ENCODE results near the gene NRG2. TPM values are rescaled to one million over a fixed set of nuclear protein-coding genes. Genes with fewer than 3 reads are reported as not detected.

NRG2 gene
- 0.69 and 1.1 TPM in 2 replicates for total RNA-seq

DNA sequence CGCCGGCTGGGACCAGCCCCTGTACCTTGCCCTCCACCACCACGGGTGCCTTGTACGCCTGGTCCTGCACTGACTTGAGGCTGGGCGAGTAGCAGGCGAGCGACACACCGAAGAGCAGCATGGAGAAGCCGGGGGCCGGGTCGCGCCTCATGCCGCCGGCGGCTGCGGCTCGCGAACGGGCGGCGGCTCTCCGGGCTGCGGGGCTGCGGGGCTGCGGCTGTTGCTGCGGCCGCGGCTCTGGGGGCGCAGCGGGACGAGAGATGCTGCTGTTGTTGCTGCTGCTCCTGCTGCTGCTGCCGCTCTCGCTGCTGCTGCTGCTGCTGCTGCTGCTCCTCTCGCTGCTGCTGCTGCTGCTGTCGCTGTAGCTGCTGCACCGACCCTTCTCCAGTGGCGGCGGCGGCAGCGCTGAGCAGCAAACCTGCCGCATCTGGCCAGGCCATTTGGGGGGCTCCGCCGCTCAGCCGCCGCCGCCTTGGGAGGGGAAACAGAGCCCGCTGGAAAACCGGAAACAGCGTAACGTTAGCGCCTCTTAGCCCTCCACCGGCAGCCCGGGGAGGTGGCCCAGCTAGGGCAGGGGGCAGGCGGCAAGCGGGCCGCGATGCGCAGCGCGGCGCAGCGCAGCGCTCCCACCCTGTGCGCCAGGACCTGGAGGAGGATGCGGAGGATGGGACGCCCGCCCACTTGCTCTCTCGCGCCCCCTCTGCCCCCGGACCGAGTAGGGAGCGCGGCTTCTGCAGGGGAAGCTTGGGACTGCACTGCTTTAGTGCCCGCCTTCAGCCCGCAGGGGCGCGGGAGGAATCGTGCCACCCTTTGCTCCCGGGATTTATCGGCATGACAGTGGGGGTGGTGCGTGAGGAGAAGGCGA is at the start of gene NRG2:
NRG2 (minus strand) TSS at position 657 of the 865 bp plus-strand sequence.

Other genes with a start within 250 kb of the NRG2 start
- not detected in 2 replicates for gene PSD2, start 247.5 kb downstream of the NRG2 start, total RNA-seq
- 5.6 and 6.3 TPM in 2 replicates for gene PURA, start 70.8 kb upstream of the NRG2 start, total RNA-seq
- gene IGIP, start 82.6 kb upstream of the NRG2 start, total RNA-seq: 0.67 and 2.2 TPM in 2 replicates
- 51.6 and 78.9 TPM in 2 replicates for gene CYSTM1, start 131.9 kb upstream of the NRG2 start, total RNA-seq